Right cardiac atrium (tissue), 5 donors: ENCODE measurements around the gene TRAPPC8. TPM values are rescaled to one million over a fixed set of nuclear protein-coding genes. Genes with fewer than 3 reads are reported as not detected.
"Not testable (repeated sequence)": the region's sequence is repeated elsewhere in the genome, so short reads cannot be mapped to it uniquely, and the experiment has no call there.

Experiments used
- ATAC-seq, 2 donors: fragments of 200-7000 bp; cut with Tn5 transposase; one replicate each; pipeline versions ENCODE4 v1.8.0 to v1.9.1; 2020; ENCODE audit warnings: moderate library complexity in 2 of 2, mild to moderate bottlenecking in 1 of 2
- DNase-seq, 3 donors: peaks; one replicate each; pipeline ENCODE4 v3.0.0-alpha.2; 2020
- H3K27ac ChIP-seq: one replicate; pipeline ENCODE4 v1.5.1; 2013; ENCODE audit warnings: mild to moderate bottlenecking, low read length, control low read depth, moderate library complexity
- H3K27me3 ChIP-seq: one replicate; pipeline ENCODE4 v1.6.1; 2013; ENCODE audit not compliant: control insufficient read depth, insufficient read depth
- H3K4me1 ChIP-seq: one replicate; pipeline ENCODE4 v1.6.1; 2013; ENCODE audit warnings: low read length; ENCODE audit not compliant: control insufficient read depth, insufficient read depth
- H3K4me3 ChIP-seq: one replicate; pipeline ENCODE4 v1.5.1; 2013; ENCODE audit warnings: low read length, control low read depth
- H3K9me3 ChIP-seq: one replicate; pipeline ENCODE4 v1.6.1; 2013; ENCODE audit warnings: low read length; ENCODE audit not compliant: control insufficient read depth
- WGBS: extraction: QIAGEN DNeasy Blood & Tissue Kit; methylation state at CpG from one replicate; pipeline ENCODE4 v1.1.7; 2013; 5-methylcytosine and 5-hydroxymethylcytosine counted together
- intact Hi-C, 4 donors: fragments of 100-400 bp; cut with DNase I; formaldehyde crosslinking; loops; one replicate each; pipeline versions ENCODE4 v1.11.0 to v1.14.0; 2022 to 2023
- polyA plus RNA-seq: library from polyadenylated mRNA; stranded (reverse); fragments of 200-250 nt; gene quantifications from one replicate; pipeline ENCODE4 v1.2.3, GENCODE V29; 2013
- total RNA-seq, 4 donors: library from RNA; stranded (reverse); fragmentation: NEBNext Ultra II Directional; extraction: Animal tissue kit (Norgen Biotek cat#: 25700); gene quantifications; one replicate each; pipeline ENCODE4 v1.2.1, GENCODE V29; 2021
- donor health status: healthy with polysubstance abuse.
- donor health status: DM: no; HTN: yes; CAD: no.
- donor health status: DM: no; HTN: no; CAD: no.
- donor health status: DM: no; HTN: yes; CAD: no; lungs with severe emphysema.
- donor health status: DM: yes; HTN: yes; CAD: no.

TRAPPC8 gene
- total and polyA plus RNA-seq, 5 donors: 18.6 to 33.6 (median 31.6) TPM

GRCh38 chr18:31860488-31860887, 82.4 kb downstream of the TRAPPC8 start:
- no peaks in the 10 kb centered on the region for H3K4me1 ChIP-seq
- no peak for ATAC-seq
- H3K27me3 ChIP-seq: no peaks in the 10 kb centered on the region
- intact Hi-C loops: no loop called here
- no peak overlapping the region for H3K27ac ChIP-seq
- no peak overlapping the region for H3K4me3 ChIP-seq
- no peaks in the 10 kb centered on the region for H3K9me3 ChIP-seq
- no peak for DNase-seq

- H3K4me3 ChIP-seq: no peak overlapping the region
- no peaks in the 10 kb centered on the region for H3K27me3 ChIP-seq
- no peak for DNase-seq
- H3K4me1 ChIP-seq: no peaks in the 10 kb centered on the region
- no peaks in the 10 kb centered on the region for H3K9me3 ChIP-seq
- peak in 1 of 2 donors; percentile 76 for ATAC-seq
- intact Hi-C loops: loop anchor here in 1 of 4 donors (10.0 kb wide), 1 partner anchor 47 kb away; no protein-coding TSS in a partner anchor
- WGBS: 69% methylated on average over 6 of the region's 6 CpGs
- no peak overlapping the region for H3K27ac ChIP-seq
Observed at GRCh38 chr18:31857526-31858106, 85.3 kb downstream of the TRAPPC8 start.

GRCh38 chr18:31850844-31851243, 92.1 kb downstream of the TRAPPC8 start:
- no peaks in the 10 kb centered on the region for H3K27me3 ChIP-seq
- WGBS: 84% methylated on average over 1 of the region's 1 CpG
- intact Hi-C loops: loop anchor here in 1 of 4 donors (10.0 kb wide), 1 partner anchor 54 kb away; no protein-coding TSS in a partner anchor
- H3K9me3 ChIP-seq: no peaks in the 10 kb centered on the region
- H3K4me3 ChIP-seq: no peak overlapping the region
- H3K27ac ChIP-seq: no peak overlapping the region
- ATAC-seq (no peak), DNase-seq (no peak)
- no peaks in the 10 kb centered on the region for H3K4me1 ChIP-seq

GRCh38 chr18:31840499-31840898, 102.4 kb downstream of the TRAPPC8 start:
- no peak for ATAC-seq
- Histone ChIP-seq H3K27me3 (no peaks in the 10 kb centered on the region), H3K27ac (no peak overlapping the region), H3K9me3 (no peaks in the 10 kb centered on the region), H3K4me3 (no peak overlapping the region), H3K4me1 (no peaks in the 10 kb centered on the region)
- DNase-seq: no peak
- 84% methylated on average over 2 of the region's 2 CpGs for WGBS
- intact Hi-C loops: no loop called here

- Histone ChIP-seq H3K4me1 (no peaks in the 10 kb centered on the region), H3K4me3 (no peak overlapping the region), H3K9me3 (no peaks in the 10 kb centered on the region), H3K27ac (no peak overlapping the region), H3K27me3 (no peaks in the 10 kb centered on the region)
- DNase-seq (no peak), ATAC-seq (no peak)
- 98% methylated on average over 3 of the region's 3 CpGs for WGBS
- intact Hi-C loops: no loop called here
Observed at GRCh38 chr18:31837879-31838278, 105.0 kb downstream of the TRAPPC8 start.

- intact Hi-C loops: no loop called here
- no peak overlapping the region for H3K27ac ChIP-seq
- DNase-seq (no peak), ATAC-seq (no peak)
- no peaks in the 10 kb centered on the region for H3K4me1 ChIP-seq
- no peaks in the 10 kb centered on the region for H3K27me3 ChIP-seq
- H3K4me3 ChIP-seq: no peak overlapping the region
- 94% methylated on average over 4 of the region's 4 CpGs for WGBS
- no peaks in the 10 kb centered on the region for H3K9me3 ChIP-seq
Observed at GRCh38 chr18:31835528-31836133, 107.3 kb downstream of the TRAPPC8 start.

- intact Hi-C loops: no loop called here
- Histone ChIP-seq H3K4me3 (no peak overlapping the region), H3K27ac (no peak overlapping the region), H3K27me3 (no peaks in the 10 kb centered on the region), H3K9me3 (no peaks in the 10 kb centered on the region), H3K4me1 (no peaks in the 10 kb centered on the region)
- DNase-seq (no peak), ATAC-seq (no peak)
- WGBS: 96% methylated on average over 1 of the region's 1 CpG
Observed at GRCh38 chr18:31831903-31832302, 111.0 kb downstream of the TRAPPC8 start.

- Histone ChIP-seq H3K4me3 (no peak overlapping the region), H3K27ac (no peak overlapping the region), H3K9me3 (no peaks in the 10 kb centered on the region), H3K4me1 (no peaks in the 10 kb centered on the region), H3K27me3 (no peaks in the 10 kb centered on the region)
- intact Hi-C loops: no loop called here
- 99% methylated on average over 3 of the region's 3 CpGs for WGBS
- DNase-seq (no peak), ATAC-seq (no peak)
Observed at GRCh38 chr18:31830686-31831085, 112.2 kb downstream of the TRAPPC8 start.

GRCh38 chr18:31828613-31829012, 114.3 kb downstream of the TRAPPC8 start:
- ATAC-seq (no peak), DNase-seq (no peak)
- intact Hi-C loops: loop anchor here in 1 of 4 donors (10.0 kb wide), 2 partner anchors 84 to 274 kb away; no protein-coding TSS in a partner anchor
- H3K4me3 ChIP-seq: no peak overlapping the region
- no peaks in the 10 kb centered on the region for H3K27me3 ChIP-seq
- H3K9me3 ChIP-seq: no peaks in the 10 kb centered on the region
- WGBS: 95% methylated on average over 10 of the region's 10 CpGs
- no peaks in the 10 kb centered on the region for H3K4me1 ChIP-seq
- H3K27ac ChIP-seq: no peak overlapping the region

- not testable (repeated sequence) for H3K27ac ChIP-seq, H3K9me3 ChIP-seq, ATAC-seq, H3K4me3 ChIP-seq, H3K27me3 ChIP-seq, DNase-seq, H3K4me1 ChIP-seq
- intact Hi-C loops: loop anchor here in 1 of 4 donors (10.0 kb wide), 2 partner anchors 82 to 272 kb away; no protein-coding TSS in a partner anchor
- WGBS: 89% methylated on average over 10 of the region's 10 CpGs
Observed at GRCh38 chr18:31826673-31827325, 116.1 kb downstream of the TRAPPC8 start.

GRCh38 chr18:31825772-31826171, 117.2 kb downstream of the TRAPPC8 start:
- no peaks in the 10 kb centered on the region for H3K27me3 ChIP-seq
- no peaks in the 10 kb centered on the region for H3K4me1 ChIP-seq
- no peak for DNase-seq
- ATAC-seq: no peak
- H3K27ac ChIP-seq: no peak overlapping the region
- H3K4me3 ChIP-seq: no peak overlapping the region
- H3K9me3 ChIP-seq: no peaks in the 10 kb centered on the region
- intact Hi-C loops: loop anchor here in 1 of 4 donors (10.0 kb wide), 2 partner anchors 81 to 271 kb away; no protein-coding TSS in a partner anchor
- 59% methylated on average over 3 of the region's 3 CpGs for WGBS
